Neuronal stem cell (in vitro differentiated cells): ENCODE measurements around the gene CCDC187.
A peak's percentile ranks its signal among the peaks of the same experiment; 100 is the strongest.

Experiments
- DNase-seq: peaks from one replicate; pipeline ENCODE4 v3.0.0-alpha.2; 2013; ENCODE audit warnings: low spot score
- H2AFZ ChIP-seq: one replicate; pipeline ENCODE4 v1.6.1; 2013; ENCODE audit warnings: mild to moderate bottlenecking, low read length, inconsistent platforms
- H2AK5ac ChIP-seq: 2 replicates; pipeline ENCODE4 v1.6.1; 2013; ENCODE audit warnings: low read depth, mild to moderate bottlenecking, inconsistent platforms, low read length, moderate library complexity, mixed read lengths
- H2BK120ac ChIP-seq: 2 replicates; pipeline ENCODE4 v1.6.1; 2013; ENCODE audit warnings: low read depth, mild to moderate bottlenecking, inconsistent platforms, low read length, moderate library complexity, mixed read lengths
- H2BK12ac ChIP-seq: one replicate; pipeline ENCODE4 v1.6.1; 2013; ENCODE audit warnings: low read length, inconsistent platforms
- H2BK15ac ChIP-seq: 2 replicates; pipeline ENCODE4 v1.6.1; 2013; ENCODE audit warnings: mild to moderate bottlenecking, low read length, inconsistent platforms, mixed read lengths
- H2BK5ac ChIP-seq: one replicate; pipeline ENCODE4 v1.6.1; 2013; ENCODE audit warnings: inconsistent platforms, mild to moderate bottlenecking, low read length, moderate library complexity
- H3K14ac ChIP-seq: one replicate; pipeline ENCODE4 v1.6.1; 2013; ENCODE audit warnings: low read length, inconsistent platforms
- H3K18ac ChIP-seq: 2 replicates; pipeline ENCODE4 v1.6.1; 2013; ENCODE audit warnings: low read length, inconsistent platforms
- H3K23ac ChIP-seq: 2 replicates; pipeline ENCODE4 v1.6.1; 2013; ENCODE audit warnings: low read depth, mild to moderate bottlenecking, mixed read lengths, low read length, inconsistent platforms; ENCODE audit not compliant: poor library complexity
- H3K27ac ChIP-seq: replicated peaks from 3 replicates; pipeline ENCODE4 v1.5.1; 2013; ENCODE audit warnings: low read length, inconsistent platforms
- H3K27me3 ChIP-seq, 3 experiments: 2 replicates each; pipeline ENCODE4 v1.6.1; 2013; ENCODE audit warnings: low read length in 3 of 3, mild to moderate bottlenecking in 2 of 3, inconsistent platforms in 1 of 3, low read depth in 1 of 3, mixed read lengths in 1 of 3, moderate library complexity in 1 of 3; ENCODE audit not compliant: control insufficient read depth in 3 of 3, insufficient read depth in 3 of 3
- H3K36me3 ChIP-seq, 2 donors: replicated peaks in 1 of 2; 2 replicates each; pipeline ENCODE4 v1.6.1; 2013; ENCODE audit warnings: low read length in 2 of 2; ENCODE audit not compliant: control insufficient read depth in 2 of 2, insufficient read depth in 2 of 2
- H3K4ac ChIP-seq: 2 replicates; pipeline ENCODE4 v1.6.1; 2013; ENCODE audit warnings: inconsistent platforms, mild to moderate bottlenecking, low read length, moderate library complexity
- H3K4me1 ChIP-seq, 2 donors: 1 replicate in 1 of 2; 2 replicates in 1 of 2; pipeline ENCODE4 v1.6.1; 2013; ENCODE audit warnings: low read length in 2 of 2, low read depth in 1 of 2; ENCODE audit not compliant: control insufficient read depth in 2 of 2, insufficient read depth in 1 of 2
- H3K4me2 ChIP-seq: one replicate; pipeline ENCODE4 v1.6.1; 2013; ENCODE audit warnings: mild to moderate bottlenecking, low read length, inconsistent platforms; ENCODE audit not compliant: insufficient read depth, poor library complexity, severe bottlenecking
- H3K4me3 ChIP-seq, 2 donors: 2 replicates each; pipeline ENCODE4 v1.5.1; 2013; ENCODE audit warnings: low read length in 2 of 2, mild to moderate bottlenecking in 2 of 2, inconsistent platforms in 1 of 2, moderate library complexity in 1 of 2
- H3K79me1 ChIP-seq: one replicate; pipeline ENCODE4 v1.6.1; 2013; ENCODE audit warnings: low read depth, mild to moderate bottlenecking, inconsistent platforms, low read length, moderate library complexity
- H3K9ac ChIP-seq: one replicate; pipeline ENCODE4 v1.6.1; 2013; ENCODE audit warnings: mild to moderate bottlenecking, low read depth, low read length, inconsistent platforms; ENCODE audit not compliant: poor library complexity
- H3K9me3 ChIP-seq, 2 donors: replicated peaks in 1 of 2; 2 replicates each; pipeline versions ENCODE3 to v1.6.1; 2013; ENCODE audit warnings: low read length in 2 of 2, mild to moderate bottlenecking in 2 of 2, inconsistent platforms in 1 of 2, low read depth in 1 of 2, mixed read lengths in 1 of 2, moderate library complexity in 1 of 2; ENCODE audit not compliant: control insufficient read depth in 2 of 2, insufficient read depth in 1 of 2
- H4K8ac ChIP-seq: one replicate; pipeline ENCODE4 v1.6.1; 2013; ENCODE audit warnings: low read depth, mild to moderate bottlenecking, inconsistent platforms, low read length, moderate library complexity
- H4K91ac ChIP-seq: one replicate; pipeline ENCODE4 v1.6.1; 2013; ENCODE audit warnings: low read length, low read depth, mild to moderate bottlenecking, inconsistent platforms; ENCODE audit not compliant: poor library complexity
- WGBS, 2 donors: extraction: QIAGEN DNeasy Blood & Tissue Kit; methylation state at CpG; one replicate each; pipeline ENCODE4 v1.1.7; 2013; ENCODE audit warnings: missing lambda C conversion rate in 2 of 2, mixed read lengths in 1 of 2; ENCODE audit not compliant: insufficient read length in 2 of 2, insufficient replicate concordance in 1 of 2; ENCODE audit errors: extremely low coverage in 2 of 2; 5-methylcytosine and 5-hydroxymethylcytosine counted together

CCDC187 gene

GRCh38 chr9:136283291-136284235, 20.3 kb downstream of the CCDC187 start:
- peak; percentile 76 for DNase-seq
- Histone ChIP-seq H2BK5ac (peak overlapping the region; percentile 7), H3K79me1 (peaks cover 3% of the 10 kb centered on the region), H3K4ac (no peak overlapping the region), H3K9me3 (no peaks in the 10 kb centered on the region), H3K9ac (peak overlapping the region; percentile 44), H2BK120ac (peak overlapping the region; percentile 1), H3K4me2 (no peak overlapping the region), H3K14ac (peak overlapping the region; percentile 6), H3K27me3 (peaks cover 0 to 73% (median 0%) of the 10 kb centered on the region in 3 experiments), H2BK15ac (peak overlapping the region; percentile 89), H2AFZ (no peak overlapping the region), H3K36me3 (no peaks in the 10 kb centered on the region), H3K18ac (peak overlapping the region; percentile 44), H3K27ac (no peak overlapping the region), H3K4me1 (peaks cover 0 to 3% of the 10 kb centered on the region in 2 donors), H3K23ac (peak overlapping the region; percentile 34), H4K91ac (no peak overlapping the region), H2BK12ac (no peak overlapping the region), H3K4me3 (no peak overlapping the region), H4K8ac (no peak overlapping the region), H2AK5ac (peak overlapping the region; percentile 98)
- no CpG with 5 or more reads among the region's 32 CpGs for WGBS, 2 donors

DNA sequence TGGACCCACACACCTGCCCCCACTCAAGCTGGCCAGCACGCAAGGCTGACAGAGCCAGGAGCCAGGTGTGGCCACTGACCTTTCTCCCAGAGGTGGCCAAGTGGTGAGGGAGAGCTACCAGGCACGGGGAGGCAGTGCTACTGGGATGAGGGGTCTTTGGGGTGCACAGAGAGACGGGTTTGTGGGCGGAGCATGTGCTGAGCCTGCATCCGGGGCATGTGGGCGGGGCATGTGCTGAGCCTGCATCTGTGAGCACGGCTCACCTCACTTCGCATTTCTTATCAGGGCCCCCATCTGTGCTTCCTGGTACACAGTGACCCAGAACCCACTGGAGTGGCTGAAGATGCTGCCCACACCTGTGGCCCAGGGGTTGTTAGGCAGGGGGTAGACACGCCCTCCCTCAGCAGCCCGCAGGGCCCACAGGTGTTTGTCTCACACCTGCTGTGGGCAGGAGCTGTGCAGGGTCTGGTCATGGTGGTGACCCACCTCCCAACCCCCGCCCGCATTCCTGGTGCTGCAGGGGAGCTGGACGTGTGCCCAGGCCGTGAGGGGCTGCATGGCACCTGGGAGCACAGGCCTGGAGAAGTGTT, 21.5 kb downstream of the CCDC187 start:
- peak overlapping the region; percentile 16 for H3K23ac ChIP-seq
- WGBS, 2 donors: no CpG with 5 or more reads among the region's 14 CpGs
- H3K9ac ChIP-seq: no peak overlapping the region

DNA sequence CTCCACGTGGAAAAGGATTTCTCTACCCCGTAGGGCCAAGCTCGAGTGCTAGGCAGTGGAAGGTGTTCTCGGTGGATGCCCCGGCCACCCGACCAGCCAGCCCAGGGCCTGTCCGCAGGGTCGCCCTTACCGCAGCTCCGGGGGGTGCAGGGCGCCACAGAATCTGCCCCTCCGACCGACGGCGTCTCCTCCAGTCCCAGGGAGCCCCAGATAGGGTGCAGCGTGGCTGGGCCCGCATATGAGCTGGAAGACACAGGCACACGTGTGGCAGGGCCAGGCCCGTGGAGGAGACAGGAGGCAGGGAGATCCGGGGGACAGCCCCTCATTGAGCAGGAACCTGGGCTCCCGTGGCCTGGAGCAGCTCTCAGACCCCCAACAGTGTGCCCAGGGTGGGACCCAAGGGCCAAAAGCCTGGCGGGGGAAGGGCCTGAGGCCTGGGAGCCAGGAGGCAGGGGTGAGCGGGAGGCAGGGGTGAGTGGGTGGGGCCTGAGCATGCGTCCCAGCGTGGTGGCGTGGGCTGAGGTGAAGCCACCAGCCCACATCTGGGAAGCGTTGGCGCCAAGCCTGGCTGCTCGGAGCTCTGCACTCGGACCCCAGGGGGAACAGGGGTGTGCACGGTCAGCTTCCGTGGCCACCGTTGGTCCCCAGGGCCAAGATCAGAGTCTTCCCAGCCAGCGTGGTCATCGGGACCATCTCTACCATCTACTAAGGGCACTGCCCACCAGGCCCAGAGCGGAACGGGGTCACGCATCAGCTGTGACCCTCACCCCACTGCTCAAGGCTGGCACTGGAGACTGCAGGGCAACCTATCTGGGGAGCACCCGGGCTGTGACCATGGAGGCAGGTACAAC, 22.2 kb downstream of the CCDC187 start:
- H4K91ac ChIP-seq: no peak overlapping the region
- no peak overlapping the region for H3K9ac ChIP-seq
- H2BK15ac ChIP-seq: peak overlapping the region; percentile 85
- peaks cover 0 to 3% of the 10 kb centered on the region in 2 donors for H3K9me3 ChIP-seq
- no peak overlapping the region for H2BK5ac ChIP-seq
- peak overlapping the region; percentile 64 for H3K18ac ChIP-seq
- no CpG with 5 or more reads among the region's 39 CpGs for WGBS, 2 donors
- no peak overlapping the region for H3K4me3 ChIP-seq
- peaks cover 0 to 3% of the 10 kb centered on the region in 2 donors for H3K4me1 ChIP-seq
- no peak overlapping the region for H2AFZ ChIP-seq
- no peak overlapping the region for H3K4ac ChIP-seq
- peak overlapping the region; percentile 99 for H3K14ac ChIP-seq
- DNase-seq: no peak
- no peak overlapping the region for H4K8ac ChIP-seq
- peaks cover 0 to 71% (median 0%) of the 10 kb centered on the region in 3 experiments for H3K27me3 ChIP-seq
- H3K27ac ChIP-seq: no peak overlapping the region
- H2BK12ac ChIP-seq: peak overlapping the region; percentile 4
- no peaks in the 10 kb centered on the region for H3K36me3 ChIP-seq
- H3K4me2 ChIP-seq: no peak overlapping the region
- H3K23ac ChIP-seq: peak overlapping the region; percentile 16
- peak overlapping the region; percentile 86 for H2AK5ac ChIP-seq
- peaks cover 3% of the 10 kb centered on the region for H3K79me1 ChIP-seq
- peak overlapping the region; percentile 0 for H2BK120ac ChIP-seq

More for the DNA sequence above, 21.5 kb downstream of the CCDC187 start:
- Histone ChIP-seq H3K18ac (peak overlapping the region; percentile 20), H3K14ac (peak overlapping the region; percentile 56), H2BK12ac (peak overlapping the region; percentile 41), H4K91ac (no peak overlapping the region), H3K36me3 (no peaks in the 10 kb centered on the region), H3K4me3 (no peak overlapping the region), H4K8ac (peak overlapping the region; percentile 43), H2BK120ac (no peak overlapping the region), H3K4me2 (no peak overlapping the region), H3K4me1 (peaks cover 0 to 3% of the 10 kb centered on the region in 2 donors), H2AK5ac (peak overlapping the region; percentile 86), H3K9me3 (peaks cover 0 to 3% of the 10 kb centered on the region in 2 donors), H3K4ac (peak overlapping the region; percentile 37), H2AFZ (no peak overlapping the region), H2BK15ac (peak overlapping the region; percentile 85), H3K27ac (no peak overlapping the region), H2BK5ac (no peak overlapping the region), H3K79me1 (peaks cover 3% of the 10 kb centered on the region), H3K27me3 (peaks cover 0 to 74% (median 0%) of the 10 kb centered on the region in 3 experiments)
- DNase-seq: no peak
